NCI-H2107 (cell line): ENCODE results near the gene PJA1.

Experiments used
- DNase-seq: peaks from one replicate; lab custom pipeline; 2025; lab: John Stamatoyannopoulos, UW

PJA1 gene

GRCh38 chrX:69143530-69143929 lies 21.7 kb downstream of the PJA1 start:
- DNase-seq = no peak

- DNase-seq = no peak
These were observed 22.3 kb downstream of the PJA1 start for GRCh38 chrX:69142788-69143469.

GRCh38 chrX:69140837-69141236 lies 24.4 kb downstream of the PJA1 start:
- no peak for DNase-seq

GRCh38 chrX:69139516-69139915 lies 25.7 kb downstream of the PJA1 start:
- DNase-seq = no peak

- no peak for DNase-seq
These were observed 26.7 kb downstream of the PJA1 start for GRCh38 chrX:69138512-69138911.

GRCh38 chrX:69138118-69138390 lies 27.2 kb downstream of the PJA1 start:
- no peak for DNase-seq

- DNase-seq = no peak
These were observed 27.7 kb downstream of the PJA1 start for GRCh38 chrX:69137371-69138117.

GRCh38 chrX:69136546-69137331 lies 28.5 kb downstream of the PJA1 start:
- DNase-seq = no peak

GRCh38 chrX:69133921-69134542 lies 31.2 kb downstream of the PJA1 start:
- no peak for DNase-seq

GRCh38 chrX:69131886-69132285 lies 33.4 kb downstream of the PJA1 start:
- DNase-seq = no peak

GRCh38 chrX:69130439-69130838 lies 34.8 kb downstream of the PJA1 start:
- no peak for DNase-seq

- DNase-seq = no peak
These were observed 36.7 kb downstream of the PJA1 start for GRCh38 chrX:69128588-69128987.

GRCh38 chrX:69127466-69127865 lies 37.8 kb downstream of the PJA1 start:
- DNase-seq = no peak

- DNase-seq = no peak
These were observed 38.6 kb downstream of the PJA1 start for GRCh38 chrX:69126642-69127041.

- DNase-seq = no peak
These were observed 40.2 kb downstream of the PJA1 start for GRCh38 chrX:69125094-69125493.

GRCh38 chrX:69124108-69124507 lies 41.1 kb downstream of the PJA1 start:
- DNase-seq = no peak

- DNase-seq = no peak
These were observed 41.8 kb downstream of the PJA1 start for GRCh38 chrX:69123481-69123880.

GRCh38 chrX:69121321-69122000 lies 43.8 kb downstream of the PJA1 start:
- DNase-seq = no peak

GRCh38 chrX:69120476-69120875 lies 44.8 kb downstream of the PJA1 start:
- no peak for DNase-seq

- DNase-seq = no peak
These were observed 46.1 kb downstream of the PJA1 start for GRCh38 chrX:69119122-69119521.

- DNase-seq = no peak
These were observed 47.3 kb downstream of the PJA1 start for GRCh38 chrX:69117876-69118526.

- no peak for DNase-seq
These were observed 49.2 kb downstream of the PJA1 start for GRCh38 chrX:69116077-69116476.
